HPDE6-E6E7 (cell line): Measurements from ENCODE around the gene KCNK3.
A peak's percentile ranks its signal among the peaks of the same experiment; 100 is the strongest.
"Not testable (repeated sequence)": the region's sequence is repeated elsewhere in the genome, so short reads cannot be mapped to it uniquely, and the experiment has no call there.

ENCODE experiments used
- DNase-seq: peaks from one replicate; pipeline ENCODE4 v3.0.0; 2011; ENCODE audit warnings: missing footprints; ENCODE audit errors: extremely low spot score

KCNK3 gene

GRCh38 chr2:26692279-26692896 lies at the start of gene KCNK3:
Gene KCNK3 (plus strand): TSS chr2:26692722. CDS start chr2:26692876, 154 bp downstream.
- peak; percentile 45 for DNase-seq

- peak; percentile 23 for DNase-seq
Observed at GRCh38 chr2:26644188-26644835, 48.2 kb upstream of the KCNK3 start.

- no peak for DNase-seq
Observed at GRCh38 chr2:26645762-26646161, 46.8 kb upstream of the KCNK3 start.

GRCh38 chr2:26646986-26647672 lies 45.4 kb upstream of the KCNK3 start:
- DNase-seq: no peak

GRCh38 chr2:26647981-26648380 lies 44.5 kb upstream of the KCNK3 start:
- DNase-seq: no peak

GRCh38 chr2:26648516-26648915 lies 44.0 kb upstream of the KCNK3 start:
- no peak for DNase-seq

- DNase-seq: no peak
Observed at GRCh38 chr2:26649322-26649721, 43.2 kb upstream of the KCNK3 start.

GRCh38 chr2:26649992-26650712 lies 42.4 kb upstream of the KCNK3 start:
- no peak for DNase-seq

- DNase-seq: no peak
Observed at GRCh38 chr2:26650713-26651469, 41.6 kb upstream of the KCNK3 start.

- no peak for DNase-seq
Observed at GRCh38 chr2:26651470-26651771, 41.1 kb upstream of the KCNK3 start.

GRCh38 chr2:26651799-26652198 lies 40.7 kb upstream of the KCNK3 start:
- DNase-seq: no peak

GRCh38 chr2:26652361-26653041 lies 40.0 kb upstream of the KCNK3 start:
- no peak for DNase-seq

- DNase-seq: no peak
Observed at GRCh38 chr2:26653207-26654060, 39.1 kb upstream of the KCNK3 start.

GRCh38 chr2:26654061-26654340 lies 38.5 kb upstream of the KCNK3 start:
- no peak for DNase-seq

GRCh38 chr2:26655120-26655519 lies 37.4 kb upstream of the KCNK3 start:
- not testable (repeated sequence) for DNase-seq

- no peak for DNase-seq
Observed at GRCh38 chr2:26655611-26656195, 36.8 kb upstream of the KCNK3 start.

- DNase-seq: no peak
Observed at GRCh38 chr2:26657265-26657664, 35.3 kb upstream of the KCNK3 start.

- DNase-seq: no peak
Observed at GRCh38 chr2:26658691-26659346, 33.7 kb upstream of the KCNK3 start.

GRCh38 chr2:26660363-26660962 lies 32.1 kb upstream of the KCNK3 start:
- no peak for DNase-seq
